B cell (primary cell): ENCODE measurements around the gene CSTA. TPM values are rescaled to one million over a fixed set of nuclear protein-coding genes. Genes with fewer than 3 reads are reported as not detected.

Source experiments
- ATAC-seq: fragments of 200-7000 bp; cut with Tn5 transposase; one replicate; pipeline ENCODE4 v1.10.0; 2021; ENCODE audit warnings: low read depth, mild to moderate bottlenecking, moderate number of reproducible peaks, moderate library complexity
- CTCF ChIA-PET: fragments of 350-600 bp; sonication (Branson Sonifier 250); formaldehyde crosslinking; loops from one replicate; lab custom pipeline; 2021; ENCODE audit warnings: antibody characterized with exemption, inconsistent platforms; lab: Charles Lee
- POLR2A ChIA-PET: fragments of 350-600 bp; sonication (Branson Sonifier 250); formaldehyde crosslinking; loops from one replicate; lab custom pipeline; 2021; ENCODE audit warnings: antibody characterized with exemption; lab: Charles Lee
- DNase-seq: peaks from one replicate; pipeline ENCODE4 v3.0.0; 2013
- H2AFZ ChIP-seq: 2 replicates; pipeline ENCODE4 v1.6.1; 2012; ENCODE audit warnings: mild to moderate bottlenecking, low read depth, low read length; ENCODE audit not compliant: insufficient read depth, poor library complexity, severe bottlenecking
- H3K27ac ChIP-seq, 2 donors: 1 replicate in 1 of 2; 2 replicates in 1 of 2; pipeline ENCODE4 v1.5.1; 2012 to 2013; ENCODE audit warnings: low read length in 2 of 2, mild to moderate bottlenecking in 2 of 2, moderate library complexity in 1 of 2
- H3K27me3 ChIP-seq, 4 experiments: fragments of 200-600 bp in 1 of 4; sonication (generic) in 1 of 4; replicated peaks in 1 of 4; 1 replicate in 2 of 4; 2 replicates in 2 of 4; pipeline versions ENCODE4 v1.6.1 to v1.7.0; 2013 to 2016; ENCODE audit warnings: low read length in 3 of 4, mild to moderate bottlenecking in 2 of 4, mixed read lengths in 1 of 4, moderate library complexity in 1 of 4; ENCODE audit not compliant: insufficient read depth in 4 of 4, control insufficient read depth in 3 of 4; ENCODE audit errors: control extremely low read depth in 1 of 4
- H3K36me3 ChIP-seq, 2 experiments: replicated peaks in 1 of 2; 1 replicate in 1 of 2; 2 replicates in 1 of 2; pipeline versions ENCODE4 v1.6.1 to v1.7.1; 2013; ENCODE audit warnings: low read length in 1 of 2; ENCODE audit not compliant: insufficient read depth in 2 of 2, control insufficient read depth in 1 of 2; ENCODE audit errors: control extremely low read depth in 1 of 2, extremely low read depth in 1 of 2
- H3K4me1 ChIP-seq, 2 donors: fragments of 200-600 bp in 1 of 2; sonication (generic) in 1 of 2; 1 replicate in 1 of 2; 2 replicates in 1 of 2; pipeline versions ENCODE4 v1.5.1 to v1.6.1; 2013 to 2017; ENCODE audit warnings: low read length in 2 of 2; ENCODE audit not compliant: control insufficient read depth in 2 of 2, insufficient read depth in 2 of 2
- H3K4me2 ChIP-seq: replicated peaks from 2 replicates; pipeline ENCODE3; 2012; ENCODE audit warnings: mild to moderate bottlenecking, low read depth, low read length; ENCODE audit not compliant: poor library complexity, severe bottlenecking
- H3K4me3 ChIP-seq, 5 experiments: fragments of 200-600 bp in 1 of 5; sonication (generic) in 1 of 5; 1 replicate in 3 of 5; 2 replicates in 2 of 5; pipeline versions ENCODE4 v1.5.1 to v1.7.0; 2011 to 2016; ENCODE audit warnings: low read length in 4 of 5, mild to moderate bottlenecking in 4 of 5, low read depth in 2 of 5, control low read depth in 1 of 5, moderate library complexity in 1 of 5; ENCODE audit not compliant: insufficient read depth in 1 of 5; ENCODE audit errors: control extremely low read depth in 1 of 5, extremely low read depth in 1 of 5
- H3K79me2 ChIP-seq: fragments of 200-600 bp; sonication (generic); one replicate; pipeline ENCODE4 v1.6.0; 2016; ENCODE audit warnings: low read length; ENCODE audit not compliant: control insufficient read depth, insufficient read depth
- H3K9ac ChIP-seq: fragments of 200-600 bp; sonication (generic); 2 replicates; pipeline ENCODE4 v1.6.1; 2017; ENCODE audit warnings: mild to moderate bottlenecking, low read length, moderate library complexity
- H3K9me3 ChIP-seq, 3 donors: one replicate each; pipeline versions ENCODE4 v1.6.1 to v1.7.1; 2013; ENCODE audit warnings: low read length in 2 of 3; ENCODE audit not compliant: control insufficient read depth in 2 of 3, insufficient read depth in 1 of 3; ENCODE audit errors: control extremely low read depth in 1 of 3
- H4K20me1 ChIP-seq: 2 replicates; pipeline ENCODE4 v1.6.0; 2012; ENCODE audit warnings: mild to moderate bottlenecking, low read length; ENCODE audit not compliant: insufficient read depth, control insufficient read depth, poor library complexity, severe bottlenecking
- H3K27ac Mint-ChIP-seq: one replicate; pipeline ENCODE4 v1.8.0; 2021; ENCODE audit warnings: mixed read lengths
- H3K27me3 Mint-ChIP-seq: one replicate; pipeline ENCODE4 v1.8.0; 2021; ENCODE audit warnings: mixed read lengths
- H3K4me1 Mint-ChIP-seq: one replicate; pipeline ENCODE4 v1.8.0; 2021; ENCODE audit warnings: mixed read lengths
- H3K4me3 Mint-ChIP-seq: one replicate; pipeline ENCODE4 v1.8.0; 2021; ENCODE audit warnings: mixed read lengths
- H3K9me3 Mint-ChIP-seq: one replicate; pipeline ENCODE4 v1.8.0; 2022; ENCODE audit warnings: mixed read lengths; ENCODE audit not compliant: insufficient read depth
- CTCF ChIP-seq: fragments of 200-600 bp; IDR thresholded peaks from one replicate; pipeline ENCODE4 v1.8.0; 2022; ENCODE audit warnings: antibody characterized with exemption, mild to moderate bottlenecking
- EZH2 ChIP-seq: IDR thresholded peaks from 2 replicates; pipeline ENCODE4 v1.6.1; 2012; ENCODE audit warnings: borderline replicate concordance, low read depth, mild to moderate bottlenecking, moderate library complexity, low read length; ENCODE audit not compliant: insufficient read depth, poor library complexity, severe bottlenecking
- WGBS: methylation state at CpG from one replicate; pipeline ENCODE4 v1.1.5; 2013; ENCODE audit warnings: missing lambda C conversion rate; ENCODE audit not compliant: insufficient coverage; 5-methylcytosine and 5-hydroxymethylcytosine counted together
- intact Hi-C: fragments of 100-400 bp; cut with micrococcal nuclease; formaldehyde crosslinking; loops from one replicate; pipeline ENCODE4 v1.10.0; 2022
- polyA plus RNA-seq: library from polyadenylated mRNA; depleted of rRNA; stranded (reverse); fragments of >200 nt; gene quantifications from 2 replicates; pipeline ENCODE4 v1.2.3, GENCODE V29; 2012
- total RNA-seq, 2 donors: library from RNA; stranded (reverse); fragments of 120-200 nt in 1 of 2; gene quantifications; 1 replicate in 1 of 2; 2 replicates in 1 of 2; pipeline versions ENCODE4 v1.2.3 to v1.2.4, GENCODE V29; 2013 to 2022

Gene CSTA
- total and polyA plus RNA-seq, 2 donors (not counting 1 experiment from before 2014, with no cell fraction given) = 1.3 TPM; not detected in 1

- no peaks in the 10 kb centered on the region for H3K79me2 ChIP-seq
- peak overlapping the region; percentile 32 for H2AFZ ChIP-seq
- no peak overlapping the region for H3K27ac ChIP-seq
- TF ChIP-seq CTCF (no peak), EZH2 (no peak)
- ChIA-PET CTCF (no interaction called here), POLR2A (no interaction called here)
- H3K4me1 ChIP-seq = peaks cover 13 to 14% of the 10 kb centered on the region in 2 donors
- H3K4me1 Mint-ChIP-seq = peaks cover 9% of the 10 kb centered on the region
- DNase-seq (no peak), ATAC-seq (no peak)
- H3K4me2 ChIP-seq = no peak overlapping the region
- no peak overlapping the region for H3K27ac Mint-ChIP-seq
- no peak overlapping the region for H3K9ac ChIP-seq
- H4K20me1 ChIP-seq = no peaks in the 10 kb centered on the region
- no peaks in the 10 kb centered on the region for H3K9me3 ChIP-seq
- H3K4me3 ChIP-seq = no peak overlapping the region
- no peak overlapping the region for H3K4me3 Mint-ChIP-seq
- intact Hi-C loops = no loop called here
- 74% methylated on average over 5 of the region's 6 CpGs for WGBS
- H3K9me3 Mint-ChIP-seq = no peaks in the 10 kb centered on the region
- peaks cover 0 to 4% (median 0%) of the 10 kb centered on the region in 4 experiments for H3K27me3 ChIP-seq
- H3K36me3 ChIP-seq = no peaks in the 10 kb centered on the region
- no peaks in the 10 kb centered on the region for H3K27me3 Mint-ChIP-seq
Observed at GRCh38 chr3:122294359-122294758, 30.7 kb upstream of the CSTA start.

GRCh38 chr3:122295266-122296062 is 29.6 kb upstream of the CSTA start:
- Histone ChIP-seq H3K4me2 (peak overlapping the region; percentile 4), H2AFZ (peak overlapping the region; percentile 32), H3K9me3 (peaks cover 0 to 7% (median 7%) of the 10 kb centered on the region in 3 donors), H3K27ac (peak overlapping the region in 1 of 2 donors; percentile 21), H3K4me3 (no peak overlapping the region), H3K4me1 (peaks cover 13 to 14% of the 10 kb centered on the region in 2 donors), H3K9ac (no peak overlapping the region), H3K79me2 (no peaks in the 10 kb centered on the region), H3K36me3 (no peaks in the 10 kb centered on the region), H4K20me1 (no peaks in the 10 kb centered on the region), H3K27me3 (no peaks in the 10 kb centered on the region)
- no peak overlapping the region for H3K4me3 Mint-ChIP-seq
- ChIA-PET CTCF (no interaction called here), POLR2A (no interaction called here)
- H3K27ac Mint-ChIP-seq = no peak overlapping the region
- ATAC-seq = no peak
- intact Hi-C loops = loop anchor here (5.0 kb wide), 1 partner anchor 193 kb away; no protein-coding TSS in a partner anchor
- 100% methylated on average over 2 of the region's 5 CpGs for WGBS
- no peaks in the 10 kb centered on the region for H3K27me3 Mint-ChIP-seq
- H3K9me3 Mint-ChIP-seq = no peaks in the 10 kb centered on the region
- DNase-seq = peak; percentile 19
- peaks cover 9% of the 10 kb centered on the region for H3K4me1 Mint-ChIP-seq
- TF ChIP-seq EZH2 (no peak), CTCF (no peak)
